GM19397 (cell line): Measurements from ENCODE around the gene ADAMTS7.
"Not testable (repeated sequence)": the region's sequence is repeated elsewhere in the genome, so short reads cannot be mapped to it uniquely, and the experiment has no call there.

Experiments
- ATAC-seq: cut with Tn5 transposase; IDR thresholded peaks from one replicate; pipeline ENCODE4 v1.9.1; 2021; ENCODE audit warnings: mild to moderate bottlenecking, moderate library complexity; ENCODE audit not compliant: unreplicated experiment

The ADAMTS7 gene

DNA sequence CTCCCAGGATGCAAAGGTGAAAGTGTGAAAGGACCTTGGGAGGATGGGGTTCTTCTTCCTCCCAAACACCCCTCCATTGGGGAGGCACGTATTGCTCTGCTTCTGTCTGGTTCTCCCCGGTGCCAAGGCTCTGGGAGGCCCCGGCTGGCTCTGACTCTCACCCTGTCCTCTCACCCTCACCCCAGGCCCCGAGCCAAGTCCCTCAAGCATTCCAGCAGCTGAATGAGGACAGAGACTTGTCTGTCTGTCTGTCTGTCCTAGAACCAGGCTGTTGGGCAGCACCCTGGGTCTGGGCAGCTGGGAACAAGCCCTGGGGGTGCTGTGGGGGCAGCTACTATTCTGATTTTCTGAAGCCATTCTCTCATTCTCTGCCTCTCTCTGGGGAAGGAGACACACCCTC, 29.9 kb downstream of the ADAMTS7 start:
- ATAC-seq, result not testable (repeated sequence)

GRCh38 chr15:78779975-78780374, 31.3 kb downstream of the ADAMTS7 start:
- not testable (repeated sequence) for ATAC-seq

DNA sequence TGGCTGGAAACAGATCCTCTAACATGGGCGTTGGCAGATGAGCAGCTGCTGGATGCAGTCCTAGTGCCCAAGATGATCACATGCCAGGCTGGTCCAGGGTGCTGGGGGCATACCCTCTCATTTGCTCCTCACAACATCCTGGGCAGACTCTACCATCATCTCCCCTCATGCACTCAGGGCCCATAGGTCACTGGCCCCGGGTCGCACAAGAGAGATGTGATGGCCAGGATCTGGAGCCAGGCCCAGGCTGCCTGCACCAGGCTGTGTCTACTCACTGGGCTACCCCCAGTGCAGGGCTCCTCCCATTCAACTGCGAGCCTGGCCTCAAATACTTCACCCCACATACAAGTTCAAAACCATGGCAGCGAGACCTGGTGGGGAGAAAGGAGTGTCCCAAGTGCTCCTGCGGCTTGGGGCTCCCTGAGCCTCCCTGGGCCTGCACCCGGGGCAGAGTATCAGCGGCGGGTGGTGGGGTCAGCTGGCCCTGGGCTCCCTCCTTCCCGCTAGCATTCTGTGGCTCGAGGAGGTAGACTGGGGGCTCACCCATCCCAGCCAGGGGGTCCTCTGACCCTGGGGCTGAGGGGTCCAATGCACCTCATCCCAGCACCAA, 32.0 kb downstream of the ADAMTS7 start:
- not testable (repeated sequence) for ATAC-seq

DNA sequence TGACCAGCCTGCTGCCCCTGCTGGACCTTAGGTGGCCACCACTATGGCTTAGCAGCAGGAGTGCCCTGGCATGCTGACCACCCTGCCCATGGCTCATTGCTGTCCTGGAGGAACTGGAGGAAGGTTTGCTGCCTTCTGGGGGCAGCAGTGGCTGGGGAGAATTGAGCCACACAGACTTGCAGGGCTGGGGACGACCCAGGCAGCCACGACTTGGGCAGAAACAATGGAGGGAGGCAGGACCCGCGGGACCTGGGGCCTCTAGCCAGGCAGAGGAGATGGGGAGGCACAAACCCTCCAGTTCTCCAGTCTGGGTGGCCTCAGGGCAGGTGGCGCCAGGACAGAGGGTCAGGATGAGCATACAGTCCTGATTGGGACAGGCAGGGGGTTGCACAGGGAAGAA, 32.8 kb downstream of the ADAMTS7 start:
- no peak for ATAC-seq

GRCh38 chr15:78777953-78778345, 33.3 kb downstream of the ADAMTS7 start:
- not testable (repeated sequence) for ATAC-seq

DNA sequence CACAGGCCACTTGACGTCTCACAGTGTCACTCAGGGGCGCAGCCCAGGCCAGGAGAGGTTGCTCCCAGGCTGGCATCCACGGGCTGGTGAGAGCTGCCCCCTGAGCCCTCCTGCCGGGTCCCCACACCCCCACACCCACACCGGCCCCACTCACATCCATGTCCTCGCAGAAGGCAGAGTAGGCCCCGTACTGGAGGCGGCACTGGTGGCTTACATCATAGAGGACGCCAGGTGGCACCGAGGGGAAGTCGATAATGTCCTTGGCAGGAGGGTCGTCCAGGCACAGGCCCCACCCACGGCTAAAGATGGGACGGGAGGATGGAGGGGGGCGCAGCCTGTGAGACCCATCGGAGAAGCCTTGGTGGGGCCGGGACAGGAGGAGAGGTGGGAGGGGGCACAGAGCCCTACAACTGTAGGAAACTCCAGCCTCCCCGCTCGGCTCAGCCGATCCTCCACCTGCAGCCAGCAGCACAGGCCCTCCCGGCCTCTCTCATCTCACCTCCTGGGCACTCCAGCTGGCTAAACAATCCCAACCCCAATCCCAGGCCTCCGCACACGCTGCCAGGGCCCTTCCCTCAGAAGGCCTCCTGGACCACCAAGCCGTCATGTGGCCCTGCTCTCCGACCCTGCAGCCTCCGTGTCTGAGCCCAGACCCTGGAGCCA, 33.8 kb downstream of the ADAMTS7 start:
- not testable (repeated sequence) for ATAC-seq

GRCh38 chr15:78776046-78776925, 35.0 kb downstream of the ADAMTS7 start:
- ATAC-seq, result not testable (repeated sequence)

- no peak for ATAC-seq
These were observed 35.8 kb downstream of the ADAMTS7 start for GRCh38 chr15:78775472-78775871.

DNA sequence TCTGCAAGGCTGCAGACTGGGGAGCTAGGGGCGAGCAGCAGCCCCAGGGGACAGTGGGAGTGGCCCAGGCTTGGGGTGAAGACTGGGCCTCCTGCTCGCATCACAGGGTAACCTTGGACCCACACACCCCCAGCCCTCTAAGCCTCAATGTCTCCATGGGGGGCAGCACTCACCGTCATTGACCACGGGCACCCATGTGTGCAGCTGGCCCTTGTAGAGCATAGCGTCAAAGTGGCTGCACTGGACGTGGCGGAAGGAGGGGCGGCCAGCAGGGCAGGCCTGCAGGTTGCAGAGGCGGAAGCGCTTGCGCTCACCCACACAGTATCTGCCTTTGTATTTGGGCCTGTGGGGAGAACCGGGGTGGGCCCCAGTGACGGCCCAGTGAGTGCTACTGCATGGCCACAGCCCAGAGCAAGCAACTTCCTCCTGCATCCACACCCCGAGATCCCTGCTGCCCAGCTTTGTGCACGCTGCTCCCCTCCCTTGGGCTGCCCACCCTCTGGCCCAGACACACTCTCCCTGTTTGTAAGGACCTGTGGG, 36.7 kb downstream of the ADAMTS7 start:
- not testable (repeated sequence) for ATAC-seq

- ATAC-seq, result not testable (repeated sequence)
These were observed 37.4 kb downstream of the ADAMTS7 start for GRCh38 chr15:78773765-78774450.

- ATAC-seq, result no peak
These were observed 38.5 kb downstream of the ADAMTS7 start for GRCh38 chr15:78772738-78773137.

DNA sequence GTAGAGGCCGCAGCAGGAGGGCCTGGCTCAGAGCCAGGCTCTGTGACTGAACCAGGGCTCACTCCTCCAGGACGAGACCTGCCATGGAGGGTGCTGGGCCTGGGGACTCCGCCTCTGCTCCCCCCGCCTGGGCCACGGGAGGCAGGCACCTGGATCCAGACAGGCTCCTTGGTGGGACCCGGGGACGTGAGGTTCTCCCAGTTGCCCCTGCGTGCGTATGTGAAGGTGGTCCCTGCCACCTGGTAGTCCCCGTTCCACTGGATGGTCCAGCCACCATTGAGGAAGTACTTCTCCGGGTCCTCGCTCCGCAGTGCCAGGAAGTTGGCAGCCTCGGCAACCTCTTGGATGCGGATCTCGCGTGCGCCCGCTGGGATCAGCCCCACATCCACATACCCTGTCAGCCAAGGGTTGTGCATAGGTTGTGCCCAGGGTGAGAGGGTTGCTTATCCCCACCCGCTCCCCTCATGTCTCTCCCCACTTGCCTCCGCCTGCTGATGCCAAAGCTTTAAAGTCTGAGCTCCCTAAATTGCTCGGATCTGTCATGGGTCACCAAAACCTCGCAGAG, 39.7 kb downstream of the ADAMTS7 start:
- not testable (repeated sequence) for ATAC-seq

GRCh38 chr15:78771020-78771419, 40.2 kb downstream of the ADAMTS7 start:
- not testable (repeated sequence) for ATAC-seq

DNA sequence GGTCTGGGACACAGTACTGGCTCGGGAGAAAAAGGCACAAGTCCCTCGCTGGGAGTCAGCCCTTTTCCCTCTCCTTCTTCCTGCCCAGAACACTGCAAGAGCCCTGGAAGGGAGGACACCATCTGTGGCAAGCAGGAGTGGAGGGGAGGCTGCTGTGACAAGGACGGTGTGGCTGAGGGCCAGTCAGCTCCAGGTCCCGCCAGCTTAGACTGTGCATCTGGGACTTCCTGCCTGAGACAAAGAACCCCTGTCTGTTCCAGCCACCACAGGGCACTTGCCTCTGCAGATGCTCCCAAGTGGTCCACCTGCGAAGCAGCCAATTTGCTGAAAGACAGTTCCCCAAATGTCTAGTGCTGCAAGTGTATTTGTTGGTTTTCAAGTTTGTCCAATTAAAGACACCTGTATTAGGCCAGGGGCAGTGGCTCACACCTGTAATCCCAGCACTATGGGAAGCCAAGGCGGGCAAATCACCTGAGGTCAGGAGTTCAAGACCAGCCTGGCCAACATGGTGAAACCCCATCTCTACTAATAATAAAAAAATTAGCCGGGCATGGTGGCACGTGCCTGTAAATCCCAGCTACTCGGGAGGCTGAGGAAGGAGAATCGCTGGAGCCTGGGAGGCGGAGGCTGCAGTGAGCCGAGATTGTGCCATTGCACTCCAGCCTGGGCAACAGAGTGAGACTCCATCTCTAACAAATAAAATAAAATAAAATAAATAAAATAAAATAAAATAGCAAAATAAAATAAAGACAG, 41.6 kb downstream of the ADAMTS7 start:
- not testable (repeated sequence) for ATAC-seq

DNA sequence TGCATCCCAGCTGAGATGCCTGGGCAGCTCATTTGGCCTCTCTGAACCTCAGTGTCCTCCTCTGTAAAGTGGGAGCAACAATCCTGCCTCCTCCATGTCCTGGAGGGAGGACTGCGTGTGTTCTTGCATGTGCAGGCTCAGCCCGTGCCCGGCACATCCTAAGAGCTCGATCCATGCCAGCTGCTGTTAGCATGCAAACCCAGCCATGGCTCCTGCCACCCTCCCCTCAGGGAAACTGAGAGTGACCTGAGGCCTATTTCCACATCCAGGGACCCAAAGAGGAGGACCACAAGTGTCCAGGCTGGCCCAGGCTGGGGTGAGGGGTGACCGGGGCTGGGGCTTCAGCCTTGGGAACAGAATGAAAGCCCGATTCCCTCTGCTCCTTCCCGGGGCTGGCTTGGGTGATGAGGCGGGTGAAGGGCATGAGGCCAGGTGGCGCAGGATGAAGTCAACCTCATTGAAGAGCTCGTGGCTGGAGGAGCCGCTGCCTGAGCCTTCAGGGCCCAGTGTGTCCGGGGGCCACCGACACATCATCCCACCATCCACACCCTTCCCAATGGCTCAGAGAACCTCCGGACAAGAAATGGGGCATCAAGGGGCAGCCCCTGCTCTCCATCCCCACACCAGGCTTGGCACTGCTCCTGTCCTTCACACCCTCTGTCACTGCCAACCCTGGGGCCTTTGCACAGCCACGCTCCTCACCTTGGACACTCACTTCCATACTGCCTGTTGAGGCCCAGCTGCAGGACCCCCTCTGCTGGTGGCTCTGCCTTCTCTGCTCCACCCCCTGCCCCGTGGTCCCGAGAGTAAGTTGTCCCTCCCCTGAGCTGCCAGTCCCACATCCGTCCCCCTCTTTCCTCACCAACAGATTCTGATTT, 42.5 kb downstream of the ADAMTS7 start:
- no peak for ATAC-seq

- no peak for ATAC-seq
These were observed 43.2 kb downstream of the ADAMTS7 start for GRCh38 chr15:78768096-78768495.

GRCh38 chr15:78767331-78767951, 43.8 kb downstream of the ADAMTS7 start:
- no peak for ATAC-seq

- not testable (repeated sequence) for ATAC-seq
These were observed 44.6 kb downstream of the ADAMTS7 start for GRCh38 chr15:78766641-78767071.
